Keratinocyte (primary cell): Measurements from ENCODE around the gene TEX12. TPM values are rescaled to one million over a fixed set of nuclear protein-coding genes. Genes with fewer than 3 reads are reported as not detected.

Source experiments
- DNase-seq: peaks from one replicate; pipeline ENCODE4 v3.0.0-alpha.2; 2011; ENCODE audit warnings: low read depth, missing footprints, low spot score
- FAIRE-seq: peaks from 2 replicates; lab custom pipeline; 2011; peaks lifted over from hg19 to GRCh38; lab: Jason Lieb, UNC
- H2AFZ ChIP-seq: 2 replicates; pipeline ENCODE4 v1.6.0; 2012; ENCODE audit warnings: low read length, control low read depth, inconsistent platforms; ENCODE audit not compliant: control insufficient read depth
- H3K27ac ChIP-seq: 2 replicates; pipeline ENCODE4 v1.5.1; 2011; ENCODE audit warnings: low read length; ENCODE audit not compliant: control insufficient read depth, insufficient read depth
- H3K27me3 ChIP-seq: 3 replicates; pipeline ENCODE4 v1.6.0; 2011; ENCODE audit warnings: low read length; ENCODE audit not compliant: control insufficient read depth, insufficient read depth; ENCODE audit errors: extremely low read depth
- H3K36me3 ChIP-seq, 2 experiments: 2 replicates in 1 of 2; 3 replicates in 1 of 2; pipeline ENCODE4 v1.5.1; 2011; ENCODE audit warnings: low read length in 2 of 2, mild to moderate bottlenecking in 1 of 2; ENCODE audit not compliant: control insufficient read depth in 2 of 2, insufficient read depth in 2 of 2; ENCODE audit errors: extremely low read depth in 1 of 2
- H3K4me1 ChIP-seq: 3 replicates; pipeline ENCODE4 v1.5.1; 2011; ENCODE audit warnings: low read length; ENCODE audit not compliant: control insufficient read depth, insufficient read depth; ENCODE audit errors: extremely low read depth
- H3K4me2 ChIP-seq: 3 replicates; pipeline ENCODE4 v1.6.0; 2011; ENCODE audit warnings: low read depth, low read length; ENCODE audit not compliant: control insufficient read depth, insufficient read depth; ENCODE audit errors: extremely low read depth
- H3K4me3 ChIP-seq, 3 experiments: fragments of 200-600 bp in 1 of 3; sonication (generic) in 1 of 3; 2 replicates in 2 of 3; 3 replicates in 1 of 3; pipeline ENCODE4 v1.5.1; 2011 to 2016; ENCODE audit warnings: low read length in 3 of 3, mild to moderate bottlenecking in 3 of 3, control low read depth in 2 of 3, inconsistent platforms in 1 of 3, low read depth in 1 of 3, mixed read lengths in 1 of 3, mixed run types in 1 of 3, moderate library complexity in 1 of 3; ENCODE audit not compliant: control insufficient read depth in 2 of 3, insufficient read depth in 2 of 3; ENCODE audit errors: extremely low read depth in 1 of 3
- H3K79me2 ChIP-seq: 2 replicates; pipeline ENCODE4 v1.6.0; 2012; ENCODE audit warnings: low read length; ENCODE audit not compliant: control insufficient read depth, insufficient read depth
- H3K9ac ChIP-seq: 3 replicates; pipeline ENCODE4 v1.6.0; 2011; ENCODE audit warnings: low read length; ENCODE audit not compliant: control insufficient read depth, insufficient read depth; ENCODE audit errors: extremely low read depth
- H3K9me1 ChIP-seq: 3 replicates; pipeline ENCODE4 v1.6.0; 2011; ENCODE audit warnings: low read length; ENCODE audit not compliant: control insufficient read depth, insufficient read depth; ENCODE audit errors: extremely low read depth
- H3K9me3 ChIP-seq: 2 replicates; pipeline ENCODE4 v1.5.1; 2012; ENCODE audit warnings: low read depth, low read length; ENCODE audit not compliant: control insufficient read depth
- H4K20me1 ChIP-seq: 3 replicates; pipeline ENCODE4 v1.6.0; 2011; ENCODE audit warnings: low read length; ENCODE audit not compliant: control insufficient read depth, insufficient read depth; ENCODE audit errors: extremely low read depth
- EZH2 ChIP-seq: IDR thresholded peaks from one replicate; pipeline ENCODE4 v1.6.1; 2012; ENCODE audit warnings: inconsistent platforms, mild to moderate bottlenecking, low read length, moderate library complexity
- dilution Hi-C: fragments of 300-500 bp; cut with MboI; formaldehyde crosslinking; loops from one replicate; pipeline ENCODE4 v1.7.0; 2020; ENCODE audit warnings: low sequenced_read_pairs; ENCODE audit not compliant: extremely low pct_ligation_motif_present
- polyA plus RNA-seq, 5 experiments: library from polyadenylated mRNA; depleted of rRNA in 3 of 5; stranded (reverse) in 3 of 5; stranded (forward) in 1 of 5; unstranded in 1 of 5; fragments of >200 nt; gene quantifications; 1 replicate in 1 of 5; 2 replicates in 3 of 5; 3 replicates in 1 of 5; pipeline versions ENCODE4 v1.2.1 to v1.2.3, GENCODE V29; 2011 to 2012; ENCODE audit warnings: missing spikeins in 2 of 5, low read depth in 1 of 5, low replicate concordance in 1 of 5
- TF ChIP-seq, protein P1 (sequence below), 3 experiments: IDR thresholded peaks in 1 of 3; conservative IDR thresholded peaks in 1 of 3; optimal IDR thresholded peaks in 1 of 3; 2 replicates in 2 of 3; 3 replicates in 1 of 3; pipeline versions ENCODE3 to v1.5.1; 2011; ENCODE audit warnings: low read length in 3 of 3, mild to moderate bottlenecking in 3 of 3, moderate library complexity in 2 of 3, control low read depth in 1 of 3, inconsistent platforms in 1 of 3; ENCODE audit not compliant: insufficient read depth in 2 of 3; ENCODE audit errors: extremely low read depth in 1 of 3

TEX12 gene
- polyA plus RNA-seq, 1 donor (not counting 4 experiments of a cell fraction or from before 2014, with no cell fraction given) = not detected

DNA sequence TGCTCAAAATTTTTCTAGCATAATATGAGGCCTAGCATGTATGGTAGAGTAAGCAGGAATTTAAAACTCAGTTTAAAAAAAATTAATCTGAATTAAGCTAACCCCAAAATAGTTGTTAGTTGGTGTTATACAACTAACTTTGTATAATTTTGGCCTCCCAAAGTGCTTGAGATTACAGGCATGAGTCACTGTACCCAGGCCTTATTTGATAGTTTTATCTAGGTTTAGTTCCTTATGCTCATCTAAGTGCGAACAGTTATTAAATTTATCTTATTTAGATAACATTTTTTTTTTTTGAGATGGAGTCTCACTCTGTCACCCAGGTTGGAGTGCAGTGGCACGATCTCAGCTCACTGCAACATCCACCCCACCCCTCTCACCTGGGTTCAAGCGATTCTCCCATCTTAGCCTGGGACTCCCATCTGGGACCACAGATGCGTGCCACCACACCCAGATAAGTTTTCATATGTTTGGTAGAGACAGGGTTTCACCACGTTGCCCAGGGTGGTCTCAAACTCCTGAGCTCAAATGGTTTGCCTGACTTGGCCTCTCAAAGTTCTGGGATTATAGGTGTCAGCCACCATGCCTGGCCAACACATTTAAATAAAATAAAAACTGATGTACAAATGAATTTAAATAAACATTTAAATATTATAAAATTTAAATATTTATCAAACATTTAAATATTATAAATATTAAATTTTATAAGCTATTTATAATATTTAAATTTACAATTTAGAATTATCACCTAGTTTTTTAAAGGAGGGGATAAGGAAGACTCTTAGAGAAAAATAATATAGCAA is 10.8 kb upstream of the TEX12 start:
- FAIRE-seq = no peak
- dilution Hi-C loops = no loop called here
- no peak overlapping the region for H3K4me3 ChIP-seq
- H3K9me3 ChIP-seq = no peaks in the 10 kb centered on the region
- DNase-seq = no peak
- peak overlapping the region; percentile 42 for H3K9ac ChIP-seq
- no peak overlapping the region for H2AFZ ChIP-seq
- peaks cover 46% of the 10 kb centered on the region for H3K4me1 ChIP-seq
- no peaks in the 10 kb centered on the region for H3K27me3 ChIP-seq
- H3K9me1 ChIP-seq = peaks cover 2% of the 10 kb centered on the region
- TF ChIP-seq EZH2 = no peak
- TF ChIP-seq, protein P1, sequence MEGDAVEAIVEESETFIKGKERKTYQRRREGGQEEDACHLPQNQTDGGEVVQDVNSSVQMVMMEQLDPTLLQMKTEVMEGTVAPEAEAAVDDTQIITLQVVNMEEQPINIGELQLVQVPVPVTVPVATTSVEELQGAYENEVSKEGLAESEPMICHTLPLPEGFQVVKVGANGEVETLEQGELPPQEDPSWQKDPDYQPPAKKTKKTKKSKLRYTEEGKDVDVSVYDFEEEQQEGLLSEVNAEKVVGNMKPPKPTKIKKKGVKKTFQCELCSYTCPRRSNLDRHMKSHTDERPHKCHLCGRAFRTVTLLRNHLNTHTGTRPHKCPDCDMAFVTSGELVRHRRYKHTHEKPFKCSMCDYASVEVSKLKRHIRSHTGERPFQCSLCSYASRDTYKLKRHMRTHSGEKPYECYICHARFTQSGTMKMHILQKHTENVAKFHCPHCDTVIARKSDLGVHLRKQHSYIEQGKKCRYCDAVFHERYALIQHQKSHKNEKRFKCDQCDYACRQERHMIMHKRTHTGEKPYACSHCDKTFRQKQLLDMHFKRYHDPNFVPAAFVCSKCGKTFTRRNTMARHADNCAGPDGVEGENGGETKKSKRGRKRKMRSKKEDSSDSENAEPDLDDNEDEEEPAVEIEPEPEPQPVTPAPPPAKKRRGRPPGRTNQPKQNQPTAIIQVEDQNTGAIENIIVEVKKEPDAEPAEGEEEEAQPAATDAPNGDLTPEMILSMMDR (optimal IDR thresholded peaks at IDR 0.05 in 1 of 3, IDR thresholded peaks at IDR 0.05 in 1 of 3, conservative IDR thresholded peaks at IDR 0.05 in 1 of 3; ENCODE audit: extremely low read depth in 1 of 3, insufficient read depth in 2 of 3, low read length in 3 of 3) = no peak
- H3K4me2 ChIP-seq = peak overlapping the region; percentile 57
- H4K20me1 ChIP-seq = no peaks in the 10 kb centered on the region
- H3K79me2 ChIP-seq = peaks cover 54% of the 10 kb centered on the region
- H3K27ac ChIP-seq = peak overlapping the region; percentile 77
- peaks cover 20 to 33% of the 10 kb centered on the region in 2 experiments for H3K36me3 ChIP-seq

DNA sequence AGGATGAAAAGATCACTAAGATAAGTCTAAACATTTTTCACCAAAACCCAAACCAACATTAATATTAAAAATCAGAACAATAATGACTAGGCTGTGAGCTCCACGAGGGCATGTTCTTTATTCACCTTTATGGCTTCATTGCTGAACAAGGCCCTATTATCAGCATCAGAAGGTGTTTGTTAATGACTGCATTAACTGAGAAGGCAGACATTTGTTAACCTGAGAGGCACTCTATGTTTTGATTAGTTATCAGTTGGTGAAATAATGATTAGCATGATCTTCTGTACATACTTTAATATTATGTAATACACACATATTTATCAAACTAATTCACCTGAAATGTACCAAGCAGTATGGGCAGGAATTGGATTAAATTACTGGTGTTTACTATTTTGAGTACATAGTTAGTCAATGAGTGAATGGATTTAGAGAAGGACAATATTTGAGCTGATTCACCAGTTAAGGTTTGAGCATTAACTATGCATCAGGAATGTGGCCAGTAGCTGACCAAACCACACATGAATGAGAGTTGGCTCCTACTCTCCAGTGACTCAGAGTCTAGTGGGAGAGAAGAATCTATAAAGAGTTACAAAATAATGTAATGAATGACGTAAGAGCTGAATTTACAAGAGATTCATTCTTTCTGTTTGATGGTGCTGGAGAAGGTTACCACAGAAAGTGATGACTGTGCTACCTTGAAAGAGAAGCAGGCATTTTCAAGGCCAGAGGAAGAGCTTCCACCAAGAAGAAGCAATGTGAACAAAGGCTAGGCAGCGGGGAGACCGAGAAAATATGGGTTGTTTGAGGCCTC is 10.0 kb upstream of the TEX12 start:
- Histone ChIP-seq H4K20me1 (no peaks in the 10 kb centered on the region), H3K9me1 (peaks cover 2% of the 10 kb centered on the region), H3K27me3 (no peaks in the 10 kb centered on the region), H3K36me3 (peaks cover 13 to 26% of the 10 kb centered on the region in 2 experiments), H3K4me1 (peaks cover 53% of the 10 kb centered on the region), H3K9me3 (no peaks in the 10 kb centered on the region), H3K4me2 (peak overlapping the region; percentile 57), H3K9ac (peak overlapping the region; percentile 55), H3K27ac (peak overlapping the region; percentile 77), H3K79me2 (peaks cover 60% of the 10 kb centered on the region), H2AFZ (no peak overlapping the region), H3K4me3 (peak overlapping the region in 1 of 3 experiments; percentile 11)
- peak; percentile 85 for FAIRE-seq
- TF ChIP-seq EZH2 = no peak
- dilution Hi-C loops = no loop called here
- DNase-seq = peak; percentile 91
